GM19438 (cell line): ENCODE data around the gene MTFP1.
"Not testable (repeated sequence)": the region's sequence is repeated elsewhere in the genome, so short reads cannot be mapped to it uniquely, and the experiment has no call there.

Source experiments
- ATAC-seq: cut with Tn5 transposase; IDR thresholded peaks from one replicate; pipeline ENCODE4 v1.9.1; 2021; ENCODE audit warnings: low read depth; ENCODE audit not compliant: unreplicated experiment

The MTFP1 gene

DNA sequence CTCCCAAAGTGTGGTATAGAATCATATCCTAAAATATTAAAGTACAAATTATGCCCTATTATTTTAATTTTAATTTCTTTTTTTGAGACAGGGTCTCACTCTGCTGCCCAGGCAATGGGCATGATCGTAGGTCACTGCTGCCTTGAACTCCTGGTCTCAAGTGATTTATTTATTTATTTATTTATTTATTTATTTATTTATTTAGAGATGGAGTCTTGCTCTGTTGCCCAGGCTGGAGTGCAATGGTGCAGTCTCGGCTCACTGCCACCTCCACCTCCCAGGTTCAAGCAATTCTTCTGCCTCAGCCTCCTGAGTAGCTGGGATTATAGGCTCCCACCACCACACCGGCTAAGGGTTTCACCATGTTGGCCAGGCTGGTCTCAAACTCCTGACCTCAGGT is 24.5 kb upstream of the MTFP1 start:
- not testable (repeated sequence) for ATAC-seq

DNA sequence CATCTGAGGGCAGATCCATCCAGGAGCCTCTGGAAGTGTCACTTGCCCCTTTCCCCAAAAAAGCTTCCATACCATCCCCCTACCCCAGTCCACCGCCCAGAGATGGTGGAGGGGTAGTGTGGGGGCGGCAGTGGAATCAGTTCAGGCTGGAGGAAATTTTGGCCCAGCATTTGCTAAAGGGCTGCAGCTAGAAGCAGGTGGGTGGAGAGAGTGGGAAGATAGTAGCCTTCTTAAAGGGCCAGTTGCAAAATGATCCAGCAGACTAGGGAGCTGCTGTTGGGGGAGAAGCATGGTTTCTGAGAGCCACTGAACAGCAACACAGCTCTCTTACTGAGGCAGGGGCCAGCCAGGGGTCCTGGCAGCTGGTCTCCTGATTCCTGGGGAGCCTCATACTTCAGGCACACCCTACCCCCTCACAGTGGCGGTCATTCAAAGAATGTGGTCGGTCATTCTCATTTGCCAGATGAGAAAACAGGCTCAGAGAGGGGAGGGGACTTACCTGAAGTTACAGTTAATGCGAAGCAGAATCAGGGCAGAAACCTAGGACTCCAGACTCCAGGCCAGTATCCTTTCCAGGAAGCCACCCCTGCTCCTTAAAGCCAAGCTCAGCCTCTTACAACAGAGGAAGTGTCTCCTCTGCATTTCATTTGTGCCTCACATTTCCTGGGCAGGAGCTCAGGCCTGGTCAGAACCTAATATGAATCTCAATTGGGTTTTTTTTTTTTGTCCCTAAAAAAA is 23.4 kb upstream of the MTFP1 start:
- ATAC-seq = no peak

- ATAC-seq = not testable (repeated sequence)
Observed at GRCh38 chr22:30402766-30403104, 22.8 kb upstream of the MTFP1 start.

GRCh38 chr22:30404307-30404706 is 21.3 kb upstream of the MTFP1 start:
- no peak for ATAC-seq

DNA sequence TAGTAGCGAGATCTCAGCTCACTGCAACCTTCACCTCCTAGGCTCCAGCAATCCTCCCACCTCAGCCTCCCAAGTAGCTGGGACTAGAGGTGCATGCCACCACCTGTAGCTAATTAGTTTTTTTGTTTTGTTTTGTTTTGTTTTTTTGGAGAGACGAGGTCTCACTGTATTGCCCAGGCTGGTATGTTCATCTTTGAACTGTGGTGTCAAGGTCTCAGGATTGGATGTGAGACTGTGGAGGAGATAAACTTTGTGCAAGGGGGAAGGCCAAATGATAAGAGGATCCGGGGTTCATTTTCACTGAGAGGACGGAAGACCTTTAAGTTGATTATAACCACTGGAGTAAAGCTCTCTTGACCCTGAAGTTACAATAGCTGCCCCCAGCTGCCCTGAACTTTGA is 19.8 kb upstream of the MTFP1 start:
- ATAC-seq = no peak

GRCh38 chr22:30406400-30406799 is 19.2 kb upstream of the MTFP1 start:
- ATAC-seq = no peak

GRCh38 chr22:30408388-30409102 is 17.0 kb upstream of the MTFP1 start:
- ATAC-seq = no peak

GRCh38 chr22:30411780-30412179 is 13.8 kb upstream of the MTFP1 start:
- no peak for ATAC-seq

DNA sequence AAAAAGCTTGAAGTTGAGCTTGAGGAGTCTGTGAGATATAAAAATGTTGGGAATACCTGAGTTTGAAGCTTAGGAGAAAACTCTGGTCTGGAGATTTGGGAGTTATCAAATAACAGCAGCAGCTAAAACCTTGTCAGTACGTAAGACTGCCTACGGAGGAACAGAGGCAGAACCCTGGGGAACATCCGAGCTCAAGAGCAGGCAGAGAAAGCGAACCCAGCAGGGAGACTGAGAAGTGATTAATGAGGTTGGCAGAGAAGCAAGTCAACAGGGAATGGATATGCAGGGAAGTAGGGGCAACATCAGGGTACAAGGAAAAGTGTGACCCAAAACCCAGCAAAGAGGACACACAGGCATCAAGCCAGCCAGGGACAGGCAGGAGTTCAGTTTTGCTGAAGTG is 12.6 kb upstream of the MTFP1 start:
- ATAC-seq = no peak

DNA sequence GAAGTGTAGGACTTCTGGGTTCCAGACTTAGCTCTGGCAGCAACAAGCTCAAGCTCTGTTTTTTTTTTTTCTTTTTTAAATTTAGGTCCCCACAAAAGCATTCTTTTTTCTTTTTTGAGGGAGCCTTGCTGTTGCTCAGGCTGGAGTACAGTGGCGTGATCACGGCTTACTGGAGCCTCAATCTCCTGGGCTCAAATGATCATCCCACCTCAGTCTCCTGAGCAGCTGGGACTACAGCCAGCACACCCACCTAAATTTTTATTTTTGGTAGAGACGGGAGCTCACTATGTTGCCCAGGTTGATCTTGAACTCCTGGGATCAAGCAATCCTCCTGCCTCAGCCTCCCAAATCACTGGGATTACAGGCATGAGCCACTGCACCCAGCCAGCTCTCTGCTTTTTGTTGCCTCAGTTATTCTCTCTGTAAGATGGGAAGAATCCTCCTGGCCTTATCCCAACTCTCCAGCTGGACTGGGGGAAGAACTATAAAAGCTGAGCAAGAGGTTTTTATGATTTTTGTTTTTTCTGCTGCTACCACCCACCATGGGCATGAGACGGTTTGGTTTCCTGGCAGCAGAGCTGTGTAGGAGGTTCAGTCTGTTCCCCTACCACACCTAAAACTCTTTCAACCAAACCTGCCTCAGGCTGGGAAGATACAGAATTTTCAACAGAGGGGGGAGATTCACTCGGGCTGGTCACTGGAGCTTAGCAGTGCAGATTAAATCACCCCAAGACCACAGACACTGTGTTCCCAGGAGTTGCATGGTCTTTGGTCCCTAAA is 11.6 kb upstream of the MTFP1 start:
- ATAC-seq = no peak

GRCh38 chr22:30414525-30415047 is 11.0 kb upstream of the MTFP1 start:
- no peak for ATAC-seq

GRCh38 chr22:30416403-30416802 is 9.2 kb upstream of the MTFP1 start:
- no peak for ATAC-seq

DNA sequence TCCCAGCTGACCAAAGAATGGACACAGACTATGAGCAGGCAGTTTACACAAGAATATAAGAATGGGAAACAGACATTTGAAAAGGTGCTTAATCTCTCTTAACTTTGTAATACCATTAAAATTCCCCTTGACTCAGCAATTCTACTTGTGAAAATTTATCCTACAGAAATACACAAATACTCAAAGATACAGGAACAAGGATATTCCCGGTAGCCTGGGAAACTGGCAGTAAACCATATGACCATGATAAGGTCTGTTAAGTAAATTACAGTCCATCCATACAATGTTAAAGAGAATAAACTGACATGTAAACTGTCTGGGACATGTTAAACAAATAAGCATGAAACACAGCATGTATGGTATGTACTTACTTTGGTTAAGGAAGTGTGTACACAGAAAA is 8.7 kb upstream of the MTFP1 start:
- ATAC-seq = no peak

DNA sequence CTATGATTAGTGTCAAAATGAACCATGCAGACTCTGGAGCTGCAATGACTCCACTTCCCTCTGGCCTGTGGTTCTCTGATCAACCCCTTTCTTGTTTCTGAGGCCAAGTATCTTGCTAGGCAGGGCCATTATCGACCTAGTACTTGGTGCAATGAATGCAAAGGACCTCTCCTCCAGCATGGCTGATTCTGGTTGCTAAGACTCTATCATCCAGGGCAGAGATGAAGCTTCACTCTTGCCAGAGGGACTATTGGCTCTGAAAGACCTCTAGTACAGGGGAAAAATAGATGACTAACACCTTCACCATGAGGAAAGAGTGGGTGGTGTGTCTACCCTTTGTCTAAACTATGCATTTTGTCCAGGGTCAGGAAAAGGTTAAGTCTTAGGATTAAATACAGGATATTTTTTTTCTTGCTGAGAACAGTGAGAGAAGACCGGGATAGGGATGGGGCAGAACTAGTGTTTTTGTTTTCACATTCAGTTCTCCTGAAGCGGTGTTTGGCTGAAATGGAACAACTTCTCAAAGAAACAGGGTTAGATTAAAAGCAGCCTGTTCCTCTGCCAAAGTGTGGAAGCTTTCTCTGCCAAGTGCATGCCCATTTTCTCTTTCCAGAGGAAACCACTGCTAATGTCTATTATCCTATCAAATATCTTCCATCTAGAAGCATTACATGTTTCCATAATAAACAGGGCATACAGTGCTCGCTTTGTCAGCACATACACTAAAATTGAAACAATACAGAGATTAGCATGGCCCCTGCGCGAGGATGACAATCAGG is 5.0 kb upstream of the MTFP1 start:
- no peak for ATAC-seq

GRCh38 chr22:30421695-30422480 is 3.7 kb upstream of the MTFP1 start:
- no peak for ATAC-seq

DNA sequence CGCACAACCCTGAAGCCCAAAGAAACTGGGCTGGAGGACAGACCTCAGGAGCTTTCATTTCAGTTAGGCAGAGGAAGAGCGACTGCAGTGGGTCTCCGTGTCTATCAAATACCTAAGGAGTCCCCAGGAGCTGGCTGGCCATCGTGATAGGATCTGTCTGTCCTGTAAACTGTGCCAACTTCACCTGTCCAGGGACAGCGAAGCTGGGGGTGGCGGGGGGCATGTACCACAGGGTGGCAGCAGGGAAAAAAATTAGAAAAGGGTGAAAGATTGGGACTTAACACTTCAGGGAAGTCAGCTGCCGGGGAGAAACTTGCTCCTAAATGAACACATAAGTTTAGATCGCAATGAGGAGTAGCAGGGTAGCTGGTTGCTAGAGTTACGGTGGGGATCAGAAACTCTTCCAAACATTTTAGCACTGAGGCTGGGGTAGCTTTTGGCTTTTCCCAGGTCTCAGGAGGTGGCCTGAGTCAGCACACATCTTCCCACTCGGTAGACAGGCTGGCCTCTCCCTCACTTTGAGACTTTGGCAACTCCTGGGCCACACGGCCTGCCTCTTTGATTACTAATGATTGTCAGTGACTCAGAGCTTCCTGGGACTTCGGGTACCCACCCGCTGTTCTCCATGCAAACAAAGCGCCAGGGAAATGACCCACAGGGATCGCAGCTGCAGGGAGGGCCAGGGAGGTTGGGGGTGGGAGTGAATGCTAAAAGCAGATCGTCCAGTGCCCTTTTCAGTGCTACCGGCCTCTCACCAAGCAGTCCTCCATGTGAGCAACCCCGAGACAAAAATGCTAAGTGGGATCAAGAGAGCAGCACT is 2.9 kb upstream of the MTFP1 start:
- no peak for ATAC-seq

- ATAC-seq = peak; percentile 22
Observed at GRCh38 chr22:30423301-30423958, 2.1 kb upstream of the MTFP1 start.

- peak; percentile 75 for ATAC-seq
Observed at GRCh38 chr22:30423959-30424533, 1.5 kb upstream of the MTFP1 start.
